OCI-LY3 (cell line): Measurements from ENCODE around the gene NR1D2.

Experiments used
- H2AFZ ChIP-seq: fragments of 200-600, 300-600 bp; shearing (Covaris generic); 2 replicates; pipeline ENCODE4 v1.6.0; 2014; ENCODE audit warnings: antibody characterized with exemption, low read depth, low read length
- H3K27ac ChIP-seq: fragments of 200-600, 300-600 bp; sonication (generic); 2 replicates; pipeline ENCODE4 v1.5.1; 2014; ENCODE audit warnings: mild to moderate bottlenecking, low read length, moderate library complexity, mixed read lengths
- H3K27me3 ChIP-seq: fragments of 200-600, 300-600 bp; sonication (generic); 2 replicates; pipeline ENCODE4 v1.6.1; 2014; ENCODE audit warnings: low read depth, low read length, mixed read lengths
- H3K36me3 ChIP-seq: fragments of 200-600, 300-600 bp; sonication (generic); replicated peaks from 2 replicates; pipeline ENCODE3; 2014; ENCODE audit warnings: low read depth, low read length, mixed read lengths
- H3K4me1 ChIP-seq: fragments of 300-600, 200-600 bp; sonication (generic); 2 replicates; pipeline ENCODE4 v1.6.1; 2014; ENCODE audit warnings: low read length, mixed read lengths
- H3K4me2 ChIP-seq: fragments of 200-600, 300-600 bp; sonication (generic); 2 replicates; pipeline ENCODE4 v1.6.1; 2014; ENCODE audit warnings: low read length, mixed read lengths
- H3K4me3 ChIP-seq: fragments of 300-600, 200-600 bp; sonication (generic); 2 replicates; pipeline ENCODE4 v1.5.1; 2014; ENCODE audit warnings: antibody characterized with exemption, mild to moderate bottlenecking, low read length, moderate library complexity
- H3K79me2 ChIP-seq: fragments of 300-600, 200-600 bp; shearing (Covaris generic); 2 replicates; pipeline ENCODE4 v1.6.1; 2014; ENCODE audit warnings: mild to moderate bottlenecking, low read length, mixed read lengths
- H3K9ac ChIP-seq: fragments of 300-600, 200-600 bp; shearing (Covaris generic); 2 replicates; pipeline ENCODE4 v1.6.0; 2014; ENCODE audit warnings: mild to moderate bottlenecking, low read length, moderate library complexity
- H3K9me3 ChIP-seq: fragments of 200-600, 300-600 bp; shearing (Covaris generic); 2 replicates; pipeline ENCODE4 v1.6.1; 2014; ENCODE audit warnings: low read length, mixed read lengths; ENCODE audit not compliant: insufficient read depth
- H4K20me1 ChIP-seq: fragments of 200-600, 300-600 bp; sonication (generic); 2 replicates; pipeline ENCODE4 v1.6.1; 2016; ENCODE audit warnings: low read length, mixed read lengths; ENCODE audit not compliant: insufficient read depth
- EZH2phosphoT487 ChIP-seq: fragments of 200-600 bp; shearing (Covaris generic); IDR thresholded peaks from 2 replicates; pipeline ENCODE4 v1.6.1; 2018; ENCODE audit warnings: antibody characterized with exemption, mixed run types, low read depth
- TF ChIP-seq, protein P1 (sequence below): fragments of 200-600, 300-600 bp; sonication (generic); IDR thresholded peaks from 2 replicates; pipeline ENCODE4 v1.5.1; 2014; ENCODE audit warnings: antibody characterized with exemption, low read length, low read depth

Gene NR1D2

DNA sequence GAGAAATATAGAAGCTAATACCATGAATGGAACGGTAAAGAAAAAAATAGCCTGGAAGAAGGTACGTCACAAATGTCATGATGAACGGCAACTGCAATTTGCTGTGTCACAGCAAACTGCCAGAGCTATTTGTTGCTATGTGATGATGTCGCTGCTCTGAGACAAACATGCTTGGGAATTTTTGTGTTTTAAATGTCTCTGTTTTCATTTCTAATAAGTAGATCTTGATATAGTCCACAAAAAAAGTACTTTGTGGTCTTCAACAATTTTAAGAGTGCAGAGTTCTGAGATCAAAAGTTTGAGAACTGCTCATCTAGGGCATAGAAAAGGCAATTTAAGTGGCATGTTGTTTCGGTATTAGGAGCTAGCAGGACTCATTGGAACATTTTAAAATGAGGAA is 4.3 kb upstream of the NR1D2 start:
- H3K9ac ChIP-seq, result no peak overlapping the region
- H3K27ac ChIP-seq, result no peak overlapping the region
- H3K36me3 ChIP-seq, result no peaks in the 10 kb centered on the region
- peaks cover 19% of the 10 kb centered on the region for H3K27me3 ChIP-seq
- H3K79me2 ChIP-seq, result no peaks in the 10 kb centered on the region
- TF ChIP-seq, protein P1, sequence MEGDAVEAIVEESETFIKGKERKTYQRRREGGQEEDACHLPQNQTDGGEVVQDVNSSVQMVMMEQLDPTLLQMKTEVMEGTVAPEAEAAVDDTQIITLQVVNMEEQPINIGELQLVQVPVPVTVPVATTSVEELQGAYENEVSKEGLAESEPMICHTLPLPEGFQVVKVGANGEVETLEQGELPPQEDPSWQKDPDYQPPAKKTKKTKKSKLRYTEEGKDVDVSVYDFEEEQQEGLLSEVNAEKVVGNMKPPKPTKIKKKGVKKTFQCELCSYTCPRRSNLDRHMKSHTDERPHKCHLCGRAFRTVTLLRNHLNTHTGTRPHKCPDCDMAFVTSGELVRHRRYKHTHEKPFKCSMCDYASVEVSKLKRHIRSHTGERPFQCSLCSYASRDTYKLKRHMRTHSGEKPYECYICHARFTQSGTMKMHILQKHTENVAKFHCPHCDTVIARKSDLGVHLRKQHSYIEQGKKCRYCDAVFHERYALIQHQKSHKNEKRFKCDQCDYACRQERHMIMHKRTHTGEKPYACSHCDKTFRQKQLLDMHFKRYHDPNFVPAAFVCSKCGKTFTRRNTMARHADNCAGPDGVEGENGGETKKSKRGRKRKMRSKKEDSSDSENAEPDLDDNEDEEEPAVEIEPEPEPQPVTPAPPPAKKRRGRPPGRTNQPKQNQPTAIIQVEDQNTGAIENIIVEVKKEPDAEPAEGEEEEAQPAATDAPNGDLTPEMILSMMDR, result no peak
- no peak for TF ChIP-seq EZH2phosphoT487
- no peaks in the 10 kb centered on the region for H3K9me3 ChIP-seq
- H2AFZ ChIP-seq, result no peak overlapping the region
- H3K4me1 ChIP-seq, result peaks cover 8% of the 10 kb centered on the region
- H4K20me1 ChIP-seq, result no peaks in the 10 kb centered on the region
- H3K4me3 ChIP-seq, result no peak overlapping the region
- H3K4me2 ChIP-seq, result no peak overlapping the region

DNA sequence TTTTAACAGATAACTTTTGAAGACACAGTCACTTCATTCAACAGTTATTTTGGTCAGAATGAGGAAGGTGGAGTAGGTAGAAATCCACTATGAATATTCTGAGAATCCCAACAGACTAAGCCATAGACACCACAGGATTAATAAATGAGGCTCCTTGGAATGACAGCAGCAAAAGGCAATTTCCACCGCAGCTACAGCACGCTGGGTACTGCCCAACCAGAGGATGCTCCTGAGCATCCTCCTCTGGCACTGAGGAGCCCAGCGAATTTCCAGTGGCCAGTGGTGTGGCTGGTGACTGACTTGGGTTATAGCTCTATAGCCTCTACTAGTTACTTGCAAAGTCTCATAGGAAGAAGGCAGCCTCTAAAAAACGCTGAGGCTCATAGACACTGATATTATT is 3.6 kb upstream of the NR1D2 start:
- H3K4me1 ChIP-seq, result peaks cover 8% of the 10 kb centered on the region
- no peaks in the 10 kb centered on the region for H4K20me1 ChIP-seq
- no peaks in the 10 kb centered on the region for H3K79me2 ChIP-seq
- H3K9ac ChIP-seq, result no peak overlapping the region
- H3K4me3 ChIP-seq, result no peak overlapping the region
- peaks cover 19% of the 10 kb centered on the region for H3K27me3 ChIP-seq
- H3K4me2 ChIP-seq, result no peak overlapping the region
- H3K27ac ChIP-seq, result no peak overlapping the region
- H2AFZ ChIP-seq, result no peak overlapping the region
- H3K9me3 ChIP-seq, result no peaks in the 10 kb centered on the region
- TF ChIP-seq EZH2phosphoT487, result no peak
- TF ChIP-seq, protein P1, result no peak
- H3K36me3 ChIP-seq, result no peaks in the 10 kb centered on the region

DNA sequence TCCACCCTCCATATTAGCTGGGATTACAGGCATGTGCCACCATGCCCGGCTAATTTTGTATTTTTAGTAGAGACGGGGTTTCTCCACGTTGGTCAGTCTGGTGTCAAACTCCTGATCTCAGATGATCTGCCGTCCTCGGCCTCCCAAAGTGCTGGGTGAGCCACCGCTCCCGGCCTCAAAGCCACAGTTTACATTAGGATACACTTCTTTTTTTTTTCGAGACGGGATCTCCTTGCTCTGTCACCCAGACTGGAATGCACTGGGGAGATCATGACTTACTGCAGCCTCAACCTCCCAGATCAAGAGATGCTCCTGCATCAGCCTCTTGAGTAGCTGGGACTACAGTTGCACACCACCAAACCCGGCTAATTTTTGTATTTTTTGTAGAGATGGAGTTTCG is 2.5 kb upstream of the NR1D2 start:
- H4K20me1 ChIP-seq, result no peaks in the 10 kb centered on the region
- TF ChIP-seq, protein P1, result no peak

DNA sequence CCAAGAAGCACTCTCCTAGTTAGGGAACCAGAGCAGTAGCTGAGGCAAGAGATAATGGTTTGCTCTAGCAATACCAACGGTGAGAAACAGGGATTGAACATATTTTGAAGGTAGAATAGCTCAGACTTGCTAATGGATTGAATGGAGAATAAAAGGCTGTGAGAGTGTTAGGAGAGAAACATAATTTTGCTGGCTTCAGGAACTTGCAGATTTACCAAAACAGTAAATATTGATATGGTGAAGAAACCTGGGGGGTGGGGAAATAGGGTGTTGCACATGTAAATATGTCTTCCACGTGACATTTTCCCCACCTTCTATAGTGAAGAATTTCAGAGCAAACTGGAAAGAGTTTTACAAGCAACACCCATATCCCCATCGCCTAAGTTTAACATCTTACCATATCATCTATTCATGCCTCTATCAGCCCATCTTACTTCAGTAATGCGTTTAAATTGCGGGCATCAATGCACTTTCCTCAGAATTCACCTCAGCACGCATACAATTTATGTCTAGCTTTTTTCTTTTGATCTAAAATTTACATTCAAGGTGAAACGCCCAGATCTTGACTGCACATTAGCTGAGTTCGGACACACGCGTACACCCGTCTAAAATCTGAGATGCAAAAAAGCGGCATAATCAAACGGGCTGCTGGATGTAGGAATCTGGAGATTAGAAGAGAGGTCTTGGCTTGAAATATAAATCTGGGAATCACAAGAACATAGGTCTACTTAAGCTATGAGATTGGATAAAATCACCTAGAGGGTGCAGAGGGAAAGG is 891 bp upstream of the NR1D2 start:
- peaks cover 19% of the 10 kb centered on the region for H3K27me3 ChIP-seq
- H3K9ac ChIP-seq, result peak overlapping the region; percentile 75
- H3K4me3 ChIP-seq, result peak overlapping the region; percentile 76
- H4K20me1 ChIP-seq, result no peaks in the 10 kb centered on the region
- no peaks in the 10 kb centered on the region for H3K9me3 ChIP-seq
- H3K36me3 ChIP-seq, result no peaks in the 10 kb centered on the region
- peaks cover 6% of the 10 kb centered on the region for H3K79me2 ChIP-seq
- TF ChIP-seq, protein P1, result no peak
- TF ChIP-seq EZH2phosphoT487, result no peak
- H3K27ac ChIP-seq, result no peak overlapping the region
- peaks cover 17% of the 10 kb centered on the region for H3K4me1 ChIP-seq
- peak overlapping the region; percentile 88 for H2AFZ ChIP-seq
- peak overlapping the region; percentile 99 for H3K4me2 ChIP-seq

More for the DNA sequence above, 2.5 kb upstream of the NR1D2 start:
- H3K4me3 ChIP-seq, result no peak overlapping the region
- H3K9ac ChIP-seq, result no peak overlapping the region
- H3K4me1 ChIP-seq, result peaks cover 17% of the 10 kb centered on the region
- no peaks in the 10 kb centered on the region for H3K9me3 ChIP-seq
- peaks cover 6% of the 10 kb centered on the region for H3K79me2 ChIP-seq
- H2AFZ ChIP-seq, result no peak overlapping the region
- peaks cover 19% of the 10 kb centered on the region for H3K27me3 ChIP-seq
- no peak overlapping the region for H3K27ac ChIP-seq
- H3K4me2 ChIP-seq, result no peak overlapping the region
- no peaks in the 10 kb centered on the region for H3K36me3 ChIP-seq
